K562 (cell line): ENCODE results near the gene MFNG. TPM values are rescaled to one million over a fixed set of nuclear protein-coding genes. Genes with fewer than 3 reads are reported as not detected.

Source experiments
- ATAC-seq: fragments of 200-7000 bp; cut with Tn5 transposase; 3 replicates; pipeline ENCODE4 v1.9.1; 2020; ENCODE audit warnings: moderate library complexity
- BruUV-seq: library from RNA; stranded (reverse); fragments of 400-500 nt; replicated peaks from 2 replicates; lab custom pipeline; 2021; lab: Mats Ljungman, UMichigan
- CTCF ChIA-PET: fragments of 300-600 bp; formaldehyde crosslinking; extraction: SDS; loops from one replicate; lab custom pipeline; 2021; ENCODE audit warnings: low intra/inter-chr PET ratio; lab: Yijun Ruan, JAX
- POLR2A ChIA-PET: fragments of 300-600, 350-650 bp; sonication (Branson Sonifier 250); formaldehyde crosslinking; extraction: SDS; loops from one replicate; lab custom pipeline; 2021; ENCODE audit warnings: antibody characterized with exemption, inconsistent platforms; lab: Yijun Ruan, JAX
- DNase-seq, 4 experiments: peaks; one replicate each; pipeline versions ENCODE4 v3.0.0 to v3.0.0-alpha.2; 2011 to 2018; ENCODE audit warnings: low spot score in 3 of 4, mixed read lengths in 3 of 4; ENCODE audit errors: extremely low read depth in 1 of 4
- FAIRE-seq: peaks from 2 replicates; lab custom pipeline; 2011; peaks lifted over from hg19 to GRCh38; lab: Jason Lieb, UNC
- H2AFZ ChIP-seq: 2 replicates; pipeline ENCODE4 v1.6.0; 2011; ENCODE audit warnings: low read depth, low read length, control low read depth, inconsistent platforms
- H3K27ac ChIP-seq: fragments of 200-600 bp; 3 replicates; pipeline ENCODE4 v1.8.0; 2011; ENCODE audit warnings: low read depth, mild to moderate bottlenecking, control low read depth, inconsistent platforms, low read length, moderate library complexity, mixed read lengths; ENCODE audit errors: extremely low read depth
- H3K27me3 ChIP-seq, 2 experiments: fragments of 300-600 bp in 1 of 2; 2 replicates in 1 of 2; 3 replicates in 1 of 2; pipeline versions ENCODE4 v1.6.0 to v1.8.0; 2011; ENCODE audit warnings: inconsistent platforms in 2 of 2, low read length in 2 of 2, mild to moderate bottlenecking in 1 of 2, mixed read lengths in 1 of 2, moderate library complexity in 1 of 2; ENCODE audit not compliant: control insufficient read depth in 2 of 2, insufficient read depth in 2 of 2
- H3K36me3 ChIP-seq: fragments of 300-600 bp; 3 replicates; pipeline ENCODE4 v1.8.0; 2011; ENCODE audit warnings: mild to moderate bottlenecking, low read length, inconsistent platforms; ENCODE audit not compliant: control insufficient read depth, insufficient read depth
- H3K4me1 ChIP-seq, 2 experiments: fragments of 200-600 bp in 1 of 2; replicated peaks in 1 of 2; 2 replicates in 1 of 2; 3 replicates in 1 of 2; pipeline versions ENCODE4 v1.5.1 to v1.8.0; 2011; ENCODE audit warnings: inconsistent platforms in 2 of 2, low read length in 2 of 2, mild to moderate bottlenecking in 1 of 2, mixed read lengths in 1 of 2, moderate library complexity in 1 of 2; ENCODE audit not compliant: control insufficient read depth in 2 of 2, insufficient read depth in 2 of 2
- H3K4me2 ChIP-seq: 2 replicates; pipeline ENCODE4 v1.6.1; 2011; ENCODE audit warnings: low read length, control low read depth, inconsistent platforms, mixed read lengths; ENCODE audit not compliant: insufficient read depth
- H3K4me3 ChIP-seq: fragments of 200-600 bp; sonication (generic), shearing (Covaris generic); 2 replicates; pipeline ENCODE4 v1.5.1; 2016; ENCODE audit warnings: control low read depth, inconsistent platforms
- H3K79me2 ChIP-seq: fragments of 200-600 bp; 3 replicates; pipeline ENCODE4 v1.8.0; 2011; ENCODE audit warnings: low read length, inconsistent platforms; ENCODE audit not compliant: control insufficient read depth, insufficient read depth
- H3K9ac ChIP-seq, 2 experiments: 2 replicates each; pipeline versions ENCODE4 v1.6.0 to v1.6.1; 2011; ENCODE audit warnings: low read depth in 2 of 2, low read length in 2 of 2, control low read depth in 1 of 2, inconsistent platforms in 1 of 2, mild to moderate bottlenecking in 1 of 2, mixed read lengths in 1 of 2; ENCODE audit not compliant: insufficient read depth in 1 of 2
- H3K9me1 ChIP-seq: one replicate; pipeline ENCODE4 v1.6.0; 2011; ENCODE audit warnings: inconsistent platforms, mild to moderate bottlenecking, low read length, moderate library complexity; ENCODE audit not compliant: control insufficient read depth, insufficient read depth
- H3K9me3 ChIP-seq: replicated peaks from 2 replicates; pipeline ENCODE4 v1.5.1; 2011; ENCODE audit warnings: low read depth, low read length, inconsistent platforms; ENCODE audit not compliant: control insufficient read depth, insufficient read depth
- H4K20me1 ChIP-seq: replicated peaks from 2 replicates; pipeline ENCODE4 v1.6.1; 2011; ENCODE audit warnings: low read length, inconsistent platforms, mixed read lengths; ENCODE audit not compliant: control insufficient read depth, insufficient read depth
- BHLHE40 ChIP-seq: IDR thresholded peaks from 2 replicates; pipeline ENCODE4 v1.6.1; 2011; ENCODE audit warnings: low read length, improper control_type of control experiment
- CCAR2 ChIP-seq: fragments of 200-400 bp; formaldehyde crosslinking; IDR thresholded peaks from 2 replicates; pipeline ENCODE4 v1.6.1; 2017; ENCODE audit warnings: mild to moderate bottlenecking, low read depth, low read length
- CREB1 ChIP-seq, 2 experiments: sonication (generic) in 1 of 2; formaldehyde crosslinking in 1 of 2; IDR thresholded peaks; 2 replicates each; pipeline versions ENCODE4 v1.6.1 to v1.8.0; 2012 to 2022; ENCODE audit warnings: inconsistent platforms in 1 of 2, mild to moderate bottlenecking in 1 of 2, missing genetic modification reagents in 1 of 2, moderate library complexity in 1 of 2
- ELK3 ChIP-seq: fragments of 450-650 bp; formaldehyde crosslinking; IDR thresholded peaks from 2 replicates; pipeline ENCODE4 v1.4.0; 2020; ENCODE audit warnings: mild to moderate bottlenecking
- FOXM1 ChIP-seq, 2 experiments: fragments of 450-650 bp in 1 of 2; sonication (generic) in 1 of 2; formaldehyde crosslinking in 1 of 2; IDR thresholded peaks; 2 replicates each; pipeline versions ENCODE4 v1.6.1 to v1.9.0; 2017 to 2022; ENCODE audit warnings: low read depth in 2 of 2, mild to moderate bottlenecking in 2 of 2, missing genetic modification reagents in 1 of 2, moderate library complexity in 1 of 2
- HDAC2 ChIP-seq: fragments of 450-650 bp; IDR thresholded peaks from 2 replicates; pipeline ENCODE4 v1.6.1; 2016; ENCODE audit warnings: mild to moderate bottlenecking
- HDAC6 ChIP-seq: IDR thresholded peaks from 2 replicates; pipeline ENCODE4 v1.6.1; 2012; ENCODE audit warnings: low read depth, mild to moderate bottlenecking, control low read depth, inconsistent platforms, low read length, moderate library complexity
- KAT7 ChIP-seq: sonication (generic); formaldehyde crosslinking; IDR thresholded peaks from 2 replicates; pipeline ENCODE4 v1.8.0; 2022; ENCODE audit warnings: missing genetic modification reagents, mild to moderate bottlenecking, borderline replicate concordance
- KLF10 ChIP-seq: fragments of 250-450 bp; sonication (Bioruptor Pico); IDR thresholded peaks from 2 replicates; pipeline ENCODE4 v1.6.1; 2021; ENCODE audit warnings: matching md5 sums
- MXI1 ChIP-seq: IDR thresholded peaks from 2 replicates; pipeline ENCODE4 v1.6.1; 2011; ENCODE audit warnings: low read depth, mild to moderate bottlenecking, improper control_type of control experiment, low read length
- PCBP2 ChIP-seq: fragments of 200-400 bp; formaldehyde crosslinking; IDR thresholded peaks from 2 replicates; pipeline ENCODE4 v1.6.1; 2018; ENCODE audit warnings: low read length, low read depth, mild to moderate bottlenecking, moderate library complexity; ENCODE audit not compliant: poor library complexity, severe bottlenecking
- PTTG1 ChIP-seq: fragments of 450-650 bp; IDR thresholded peaks from 2 replicates; pipeline ENCODE4 v1.6.1; 2016; ENCODE audit warnings: low read depth, mild to moderate bottlenecking, missing genetic modification characterization, missing compliant biosample characterization
- THAP12 ChIP-seq: fragments of 250-450 bp; sonication (Bioruptor Pico); IDR thresholded peaks from 2 replicates; pipeline ENCODE4 v1.9.0; 2021; ENCODE audit warnings: mild to moderate bottlenecking, inconsistent platforms
- THRA ChIP-seq: fragments of 450-650 bp; IDR thresholded peaks from 2 replicates; pipeline ENCODE4 v1.6.1; 2017; ENCODE audit warnings: mild to moderate bottlenecking, moderate library complexity
- TSC22D4 ChIP-seq: fragments of 450-650 bp; IDR thresholded peaks from 2 replicates; pipeline ENCODE4 v1.6.1; 2016; ENCODE audit warnings: missing genetic modification characterization, missing biosample characterization, control low read depth
- ZBED1 ChIP-seq: IDR thresholded peaks from 2 replicates; pipeline ENCODE4 v1.6.1; 2014
- ZNF197 ChIP-seq: fragments of 200-800 bp; sonication (Bioruptor generic); IDR thresholded peaks from 2 replicates; pipeline ENCODE4 v1.6.1; 2016; ENCODE audit warnings: low read depth, missing genetic modification characterization, missing compliant biosample characterization
- ZNF224 ChIP-seq: sonication (generic); formaldehyde crosslinking; IDR thresholded peaks from 2 replicates; pipeline ENCODE4 v1.8.0; 2022; ENCODE audit warnings: mild to moderate bottlenecking, missing genetic modification reagents
- ZNF507 ChIP-seq: conservative IDR thresholded peaks from 2 replicates; pipeline ENCODE4 v1.6.1; 2017; ENCODE audit warnings: missing genetic modification characterization, missing compliant biosample characterization
- WGBS: fragments of 100-300 bp; shearing (Covaris generic); methylation state at CpG from one replicate; pipeline ENCODE4 v1.1.6; 2016; ENCODE audit warnings: low coverage, mixed read lengths; ENCODE audit not compliant: insufficient coverage; ENCODE audit errors: missing lambda C conversion rate; 5-methylcytosine and 5-hydroxymethylcytosine counted together
- in situ Hi-C: fragments of 300-500 bp; cut with MboI; formaldehyde crosslinking; loops from 4 replicates; pipeline ENCODE4 v1.15.0; 2018; ENCODE audit warnings: inconsistent platforms, mixed read lengths
- intact Hi-C: fragments of 100-400 bp; cut with micrococcal nuclease; formaldehyde crosslinking; loops from 2 replicates; pipeline ENCODE4 v1.14.2; 2022
- polyA plus RNA-seq, 8 experiments: library from polyadenylated mRNA; depleted of rRNA in 4 of 8; stranded (reverse) in 5 of 8; unstranded in 3 of 8; fragments of >200 nt; fragmentation: Nextera tagmentation in 2 of 8; fragmentation: Illumina TruSeq in 1 of 8; extraction: Ambion mirVana in 2 of 8; extraction: Trizol in 1 of 8; gene quantifications; 2 replicates each; pipeline versions ENCODE4 v1.2.1 to v1.2.3, GENCODE V29; 2011 to 2014; ENCODE audit warnings: inconsistent platforms in 1 of 8, missing spikeins in 1 of 8
- total RNA-seq, 7 experiments: library from RNA; depleted of rRNA in 6 of 7; stranded (reverse); fragments of >200 nt in 6 of 7; fragmentation: Illumina TruSeq in 2 of 7; extraction: Trizol in 2 of 7; gene quantifications; 2 replicates each; pipeline versions ENCODE4 v1.2.1 to v1.2.3, GENCODE V29; 2011 to 2021; ENCODE audit warnings: low replicate concordance in 1 of 7

MFNG gene
- total and polyA plus RNA-seq, 9 of the 15 experiments (the other 6 are each of a cell fraction or from before 2014, with no cell fraction given) = 0.13 to 0.73 (median 0.38) TPM; not detected in 4

- FAIRE-seq = no peak
These were observed 13.0 kb upstream of the MFNG start for GRCh38 chr22:37499027-37499707.

More at GRCh38 chr22:37499027-37499707, 13.0 kb upstream of the MFNG start:
- in situ Hi-C loops = no loop called here
- intact Hi-C loops = no loop called here
- Histone ChIP-seq H4K20me1 (no peaks in the 10 kb centered on the region), H3K9me1 (no peaks in the 10 kb centered on the region), H2AFZ (no peak overlapping the region), H3K4me1 (peaks cover 15 to 38% of the 10 kb centered on the region in 2 experiments), H3K9me3 (no peaks in the 10 kb centered on the region), H3K9ac (no peak overlapping the region), H3K27ac (no peak overlapping the region), H3K36me3 (0 out of 3 replicates have a peak, but pooled peaks cover 5% of the 10 kb centered on the region), H3K4me2 (no peak overlapping the region), H3K4me3 (no peak overlapping the region), H3K27me3 (no peaks in the 10 kb centered on the region), H3K79me2 (no peaks in the 10 kb centered on the region)
- no peak for DNase-seq
- no peak for ATAC-seq
- TF ChIP-seq MXI1 (no peak), ZBED1 (no peak), ZNF507 (no peak), ZNF197 (CRISPR knock-in tag) (no peak), CCAR2 (no peak), THAP12 (CRISPR knock-in tag) (no peak), BHLHE40 (no peak), PCBP2 (no peak), KAT7 (CRISPR knock-in tag) (no peak), THRA (no peak), KLF10 (CRISPR knock-in tag) (no peak), ZNF224 (CRISPR knock-in tag) (no peak), CREB1 (IDR thresholded peaks at IDR 0.05) (no peak), CREB1 (CRISPR knock-in tag; IDR thresholded peaks at IDR 0.05) (no peak), FOXM1 (IDR thresholded peaks at IDR 0.05; ENCODE audit: low read depth) (no peak), FOXM1 (CRISPR knock-in tag; IDR thresholded peaks at IDR 0.05; ENCODE audit: low read depth) (no peak), TSC22D4 (tag) (no peak), PTTG1 (tag) (no peak), ELK3 (CRISPR knock-in tag) (no peak), HDAC2 (no peak), HDAC6 (no peak)
- ChIA-PET POLR2A (interaction anchor here (0.6 kb wide), 1 partner anchor 113 kb away, joined by 4 read pairs; no protein-coding TSS in a partner anchor), CTCF (no interaction called here)
- BruUV-seq = no TSS peak
- 53% methylated on average over 9 of the region's 12 CpGs for WGBS
